ENCODE results near the gene KIAA0408. TPM values are rescaled to one million over a fixed set of nuclear protein-coding genes. Genes with fewer than 3 reads are reported as not detected.

Gene KIAA0408
- total and polyA plus RNA-seq, 2 of the 8 experiments (the other 6 are each of a cell fraction or from before 2014, with no cell fraction given) = 3.3 to 10.8 TPM

DNA sequence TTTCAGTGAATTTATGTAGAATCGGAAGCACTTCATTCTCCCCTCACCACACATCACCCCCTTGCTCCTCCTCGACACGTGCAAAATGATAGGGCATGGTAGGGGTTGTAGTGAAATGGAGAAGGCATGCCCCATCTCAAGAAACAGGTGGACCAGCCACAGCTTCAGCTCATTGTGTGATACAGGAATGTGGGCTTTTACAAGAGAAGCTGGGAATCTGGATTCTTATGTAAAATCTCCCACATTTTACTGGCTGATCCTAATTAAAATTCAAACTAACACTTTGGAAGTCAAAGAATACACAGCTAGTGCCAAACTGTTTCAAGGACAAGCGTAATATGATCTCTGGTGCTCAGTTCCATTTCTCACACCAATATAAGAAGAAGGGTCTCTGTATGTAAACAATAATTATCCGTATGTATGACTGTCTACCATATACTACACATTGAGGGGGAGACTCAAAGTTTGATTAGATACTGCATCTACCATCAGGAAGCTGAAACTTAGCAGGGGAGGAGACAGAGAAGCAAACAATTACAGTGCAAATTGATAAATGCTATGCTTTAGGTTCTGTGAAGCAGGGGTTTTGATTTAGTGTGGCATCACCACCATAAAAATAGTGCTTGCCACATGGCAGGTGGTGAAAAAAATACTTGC, 24.3 kb upstream of the KIAA0408 start (continued):
- TF ChIP-seq, protein P1, sequence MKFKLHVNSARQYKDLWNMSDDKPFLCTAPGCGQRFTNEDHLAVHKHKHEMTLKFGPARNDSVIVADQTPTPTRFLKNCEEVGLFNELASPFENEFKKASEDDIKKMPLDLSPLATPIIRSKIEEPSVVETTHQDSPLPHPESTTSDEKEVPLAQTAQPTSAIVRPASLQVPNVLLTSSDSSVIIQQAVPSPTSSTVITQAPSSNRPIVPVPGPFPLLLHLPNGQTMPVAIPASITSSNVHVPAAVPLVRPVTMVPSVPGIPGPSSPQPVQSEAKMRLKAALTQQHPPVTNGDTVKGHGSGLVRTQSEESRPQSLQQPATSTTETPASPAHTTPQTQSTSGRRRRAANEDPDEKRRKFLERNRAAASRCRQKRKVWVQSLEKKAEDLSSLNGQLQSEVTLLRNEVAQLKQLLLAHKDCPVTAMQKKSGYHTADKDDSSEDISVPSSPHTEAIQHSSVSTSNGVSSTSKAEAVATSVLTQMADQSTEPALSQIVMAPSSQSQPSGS (IDR thresholded peaks at IDR 0.05; ENCODE audit: low read length) = peak; percentile 76; the same call in 1 of the 2 replicates
- TF ChIP-seq TAF1 (IDR thresholded peaks at IDR 0.05; ENCODE audit: low read depth, low read length) (peak; percentile 62), POLR2AphosphoS5 (IDR thresholded peaks at IDR 0.05; ENCODE audit: low read depth, low read length) (peak; percentile 74), NANOG (IDR thresholded peaks at IDR 0.05; ENCODE audit: insufficient read depth, low read depth, low read length, poor library complexity, severe bottlenecking) (peak; percentile 15), MAX (IDR thresholded peaks at IDR 0.05) (peak; percentile 97), YY1 (IDR thresholded peaks at IDR 0.05; ENCODE audit: low read depth, low read length) (peak; percentile 77), NRF1 (IDR thresholded peaks at IDR 0.05; ENCODE audit: low read depth, low read length) (no peak), POLR2A (IDR thresholded peaks at IDR 0.05; ENCODE audit: control extremely low read depth in 1 of 2, low read depth in 2 of 2, low read length in 2 of 2) (peak in 1 of 2 experiments; percentile 77; a peak in 2 of 3 replicates), CHD1 (IDR thresholded peaks at IDR 0.05; ENCODE audit: low read depth, low read length) (no peak), HDAC2 (IDR thresholded peaks at IDR 0.05; ENCODE audit: borderline replicate concordance in 1 of 2, low read depth in 2 of 2, low read length in 2 of 2) (peak; percentile 66 to 84; a peak in 1 of 4 replicates)

All from H1 (cell line).